Stimulated activated CD8-positive, alpha-beta memory T cell treated with anti-CD3 and anti-CD28 coated beads, Interleukin-4, amount 100 ng/mL, for 24 hours (primary cell): ENCODE results near the gene SLC22A23.
"Not testable (repeated sequence)": the region's sequence is repeated elsewhere in the genome, so short reads cannot be mapped to it uniquely, and the experiment has no call there.

Source experiments
- DNase-seq: peaks from one replicate; pipeline ENCODE4 v3.0.0-alpha.2; 2020; ENCODE audit warnings: low read depth

SLC22A23 gene

DNA sequence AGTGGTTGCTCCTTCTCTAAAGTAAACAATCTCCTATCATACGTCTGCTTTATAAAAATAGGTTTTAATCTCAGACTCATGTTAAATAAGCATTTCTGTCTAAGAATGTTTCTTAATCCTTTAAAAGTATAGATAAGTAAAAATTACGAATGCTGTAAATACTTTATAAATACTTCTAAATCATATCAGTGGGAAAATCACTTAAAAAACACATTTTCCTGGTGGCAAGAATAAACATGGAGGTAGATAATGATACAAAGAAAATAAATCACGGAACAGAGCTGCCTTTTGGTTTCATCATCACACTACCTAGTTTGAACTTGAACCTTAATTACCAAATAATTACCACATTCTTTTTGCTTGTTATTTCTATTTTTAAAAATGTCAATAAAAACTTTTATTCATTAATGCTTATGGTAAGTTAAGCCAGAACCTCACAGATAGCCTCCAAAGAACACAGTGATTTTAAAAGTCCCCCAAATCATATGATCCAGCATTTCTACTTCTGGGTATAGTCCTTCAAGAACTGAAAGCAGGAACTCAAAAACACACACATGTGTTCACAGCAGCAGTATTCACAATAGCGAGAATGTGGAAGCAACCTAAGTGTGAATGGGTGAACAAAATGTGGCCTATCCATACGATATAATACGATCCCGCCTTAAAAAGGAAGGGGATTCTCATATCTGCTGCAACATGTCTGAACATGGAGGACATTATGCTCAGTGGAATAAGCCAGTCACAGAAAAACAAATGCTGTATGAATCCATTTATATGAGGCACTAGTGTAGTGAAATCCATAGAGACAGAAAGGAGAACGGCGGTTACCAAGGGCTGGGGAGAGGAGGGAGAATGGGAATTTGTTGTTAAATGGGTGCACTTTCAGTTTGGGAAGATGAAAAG lies 72.4 kb downstream of the SLC22A23 start:
- DNase-seq, result no peak

DNA sequence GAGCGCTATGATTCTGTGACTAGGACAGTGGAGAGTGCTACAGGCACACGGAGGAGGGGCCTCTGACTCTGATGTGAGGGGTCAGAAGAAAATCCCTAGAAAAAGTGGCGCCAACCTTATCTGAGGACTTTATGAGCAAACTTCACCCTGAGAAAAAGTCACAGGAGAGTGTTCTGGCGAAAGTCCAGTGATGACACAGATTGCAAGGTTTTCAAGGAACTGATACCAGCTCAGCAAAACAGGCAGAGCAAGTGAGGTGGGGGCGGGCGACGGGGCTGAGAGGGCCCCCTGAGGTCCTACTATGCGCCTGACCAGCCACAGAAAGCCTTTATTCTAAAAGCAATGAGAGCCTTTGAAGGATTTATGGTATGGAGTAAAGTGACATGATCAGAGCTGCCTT lies 73.3 kb downstream of the SLC22A23 start:
- DNase-seq, result no peak

DNA sequence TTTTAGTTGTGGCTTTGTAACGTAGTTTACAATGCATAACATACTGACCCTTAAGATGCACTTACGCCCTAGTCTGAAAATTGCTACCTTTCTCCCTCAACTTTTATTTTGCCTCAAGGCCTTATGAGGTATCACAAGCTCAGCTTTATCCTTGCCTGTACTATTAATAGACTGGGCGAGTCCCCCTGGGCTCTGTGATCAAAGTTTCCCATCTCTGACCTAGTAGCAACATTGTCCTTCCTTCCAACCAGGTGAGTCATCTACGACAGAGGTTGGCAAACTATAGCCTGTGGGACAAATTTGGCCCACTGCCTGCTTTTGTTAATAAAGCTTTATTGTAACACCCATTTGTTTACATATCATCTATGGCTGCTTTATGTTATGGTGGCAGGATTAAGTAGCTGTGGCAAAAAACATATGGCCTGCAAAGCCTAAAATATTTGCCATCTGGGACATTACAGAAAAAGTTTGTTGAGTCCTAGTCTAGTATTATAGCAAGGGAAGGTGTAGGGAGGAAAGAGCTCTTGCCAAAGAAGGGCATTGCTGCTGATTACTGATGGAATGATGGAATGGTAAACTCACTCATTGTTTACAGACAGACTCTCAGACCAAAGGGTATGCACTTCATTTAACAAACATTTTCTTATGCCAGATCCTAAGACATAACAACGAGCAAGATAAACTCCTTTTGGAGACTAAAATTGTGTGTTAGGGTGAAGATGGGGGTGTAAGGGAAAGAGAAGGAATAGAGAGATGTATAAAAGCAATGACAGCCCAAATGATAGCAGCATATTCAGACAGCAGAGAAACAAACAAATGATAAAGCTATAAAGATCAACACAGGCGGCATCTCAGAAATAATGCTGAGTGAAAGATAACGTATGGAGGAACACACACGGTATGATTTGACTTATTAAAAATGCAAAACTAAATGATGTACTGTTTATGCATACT lies 74.2 kb downstream of the SLC22A23 start:
- no peak for DNase-seq

DNA sequence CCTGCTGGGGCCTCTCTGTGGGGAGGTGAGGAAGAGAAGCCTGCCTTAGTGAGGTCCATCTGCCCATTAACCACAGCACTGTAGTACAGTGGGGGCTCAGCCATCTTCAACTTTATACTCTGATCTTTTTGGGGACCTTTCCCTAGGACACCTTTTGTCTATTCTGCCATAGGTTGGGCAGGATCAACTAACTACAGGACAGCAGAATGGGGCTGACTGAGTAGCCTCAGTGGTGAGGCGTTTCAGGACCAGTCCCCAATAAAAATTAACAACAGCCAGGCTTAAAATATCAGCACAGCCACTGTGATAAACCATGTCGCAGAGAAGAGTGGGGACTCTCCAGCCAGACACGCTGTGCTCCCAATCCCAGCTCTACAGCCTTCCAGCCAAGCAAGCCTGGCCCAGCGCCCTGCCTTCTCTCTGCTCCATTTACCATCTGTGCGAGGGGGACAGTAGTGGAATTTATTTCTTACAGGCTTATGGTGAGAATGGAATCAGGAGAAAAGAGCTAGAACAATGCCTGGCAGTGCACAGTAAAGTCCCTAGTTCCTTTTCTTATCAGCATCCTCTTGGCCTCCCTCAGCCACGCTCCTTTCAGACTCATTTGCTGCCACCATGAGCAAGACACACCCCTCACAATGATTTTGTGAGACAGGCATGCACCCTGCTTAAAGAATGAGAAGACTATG lies 75.5 kb downstream of the SLC22A23 start:
- no peak for DNase-seq

DNA sequence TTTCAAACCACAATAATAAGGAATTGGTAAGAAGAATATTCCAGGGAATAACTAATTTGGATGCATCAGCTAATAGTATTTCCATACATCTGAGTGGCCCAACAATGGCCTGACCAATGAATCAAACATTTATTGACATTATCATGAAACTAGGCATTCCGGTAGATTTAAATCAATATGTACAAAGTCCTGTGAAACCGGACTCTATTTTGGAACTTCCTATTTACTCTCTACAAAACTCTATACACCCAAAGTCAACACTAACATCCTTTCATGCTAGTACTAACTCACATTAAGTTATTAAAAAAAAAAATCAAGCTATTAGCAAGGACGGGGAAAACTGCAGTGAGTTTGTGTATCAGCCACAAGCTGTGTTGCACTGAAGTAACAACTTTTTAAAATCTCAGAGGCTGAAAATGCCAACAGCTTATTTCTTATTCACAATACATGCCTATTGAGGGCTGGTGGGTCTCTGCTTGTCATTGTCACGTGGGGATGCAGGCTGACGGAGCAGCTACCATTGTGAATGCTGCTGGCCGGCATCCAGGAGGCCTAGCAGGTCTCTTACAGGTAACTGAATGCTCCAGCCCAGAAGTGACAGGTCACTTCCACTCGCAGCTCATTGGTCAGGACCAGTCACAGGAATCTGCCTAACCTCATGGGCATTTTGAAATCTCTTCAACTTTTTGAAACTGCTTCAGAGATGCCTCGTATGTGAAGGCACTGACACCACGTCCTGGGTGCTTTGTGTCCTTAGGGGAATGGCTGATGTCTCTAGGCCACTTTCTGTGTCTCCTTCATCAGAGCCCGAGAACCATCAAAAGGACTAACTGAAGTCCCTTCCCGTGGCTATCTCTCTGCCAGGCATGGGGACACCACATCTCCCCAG lies 76.3 kb downstream of the SLC22A23 start:
- no peak for DNase-seq

DNA sequence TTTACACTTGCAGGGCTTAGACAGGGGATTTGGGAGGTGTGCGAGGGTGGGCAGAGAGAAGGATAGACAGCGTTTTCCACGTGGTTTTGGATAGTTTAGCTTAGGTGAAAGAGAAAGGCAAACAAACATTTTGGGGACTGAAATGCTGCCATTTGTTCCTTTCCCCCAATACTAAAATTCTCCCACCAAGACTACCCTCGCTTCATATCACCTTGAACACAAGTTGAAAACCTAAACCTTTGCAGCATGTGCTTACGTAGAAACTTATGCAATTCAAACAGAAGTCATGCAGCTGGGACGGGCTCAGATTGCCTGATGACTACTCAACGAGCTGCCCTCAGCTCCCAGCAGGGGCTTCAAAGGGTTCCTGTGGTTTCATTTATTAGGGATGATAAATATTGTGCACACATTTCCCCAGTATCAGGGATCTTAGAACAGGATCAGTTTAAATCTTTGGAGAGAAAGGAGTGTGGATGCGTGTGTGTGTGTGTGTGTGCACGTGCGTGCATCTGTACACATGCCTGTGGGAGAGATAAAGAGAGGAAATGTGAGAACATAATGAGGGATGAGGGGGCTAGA lies 77.3 kb downstream of the SLC22A23 start:
- no peak for DNase-seq

DNA sequence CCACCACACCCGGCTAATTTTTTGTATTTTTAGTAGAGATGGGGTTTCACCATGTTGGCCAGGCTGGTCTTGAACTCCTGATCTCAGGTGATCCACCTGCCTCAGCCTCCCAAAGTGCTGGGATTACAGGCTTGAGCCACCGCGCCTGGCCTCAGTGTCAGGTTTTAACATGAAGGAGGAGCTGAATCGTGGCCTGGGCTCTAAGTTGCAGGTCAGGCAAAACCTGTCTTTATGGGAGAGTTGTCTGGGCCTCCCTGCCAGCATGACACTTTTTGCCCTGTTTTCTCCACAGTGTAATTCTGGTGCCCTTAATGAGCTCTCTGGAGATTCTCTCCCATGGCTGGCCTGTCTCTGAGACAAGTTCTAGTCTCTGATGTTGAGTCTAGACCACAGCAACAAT lies 78.0 kb downstream of the SLC22A23 start:
- DNase-seq, result not testable (repeated sequence)

DNA sequence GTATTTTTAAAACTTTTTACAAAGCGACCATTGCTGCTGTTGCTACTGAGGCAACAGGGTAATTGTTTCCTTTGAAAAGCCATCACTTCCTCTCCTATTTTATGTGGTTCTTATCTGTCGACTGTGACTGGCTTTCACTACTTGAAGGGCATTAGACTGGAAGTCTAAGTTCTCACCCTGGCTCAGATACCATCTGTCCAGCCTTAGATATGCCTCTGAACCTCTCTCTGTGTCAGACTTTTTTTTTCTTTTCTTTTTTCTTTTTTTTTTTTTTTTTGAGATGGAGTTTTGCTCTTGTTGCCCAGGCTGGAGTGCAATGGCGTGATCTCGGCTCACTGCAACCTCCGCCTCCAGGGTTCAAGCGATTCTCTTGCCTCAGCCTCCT lies 78.5 kb downstream of the SLC22A23 start:
- not testable (repeated sequence) for DNase-seq

DNA sequence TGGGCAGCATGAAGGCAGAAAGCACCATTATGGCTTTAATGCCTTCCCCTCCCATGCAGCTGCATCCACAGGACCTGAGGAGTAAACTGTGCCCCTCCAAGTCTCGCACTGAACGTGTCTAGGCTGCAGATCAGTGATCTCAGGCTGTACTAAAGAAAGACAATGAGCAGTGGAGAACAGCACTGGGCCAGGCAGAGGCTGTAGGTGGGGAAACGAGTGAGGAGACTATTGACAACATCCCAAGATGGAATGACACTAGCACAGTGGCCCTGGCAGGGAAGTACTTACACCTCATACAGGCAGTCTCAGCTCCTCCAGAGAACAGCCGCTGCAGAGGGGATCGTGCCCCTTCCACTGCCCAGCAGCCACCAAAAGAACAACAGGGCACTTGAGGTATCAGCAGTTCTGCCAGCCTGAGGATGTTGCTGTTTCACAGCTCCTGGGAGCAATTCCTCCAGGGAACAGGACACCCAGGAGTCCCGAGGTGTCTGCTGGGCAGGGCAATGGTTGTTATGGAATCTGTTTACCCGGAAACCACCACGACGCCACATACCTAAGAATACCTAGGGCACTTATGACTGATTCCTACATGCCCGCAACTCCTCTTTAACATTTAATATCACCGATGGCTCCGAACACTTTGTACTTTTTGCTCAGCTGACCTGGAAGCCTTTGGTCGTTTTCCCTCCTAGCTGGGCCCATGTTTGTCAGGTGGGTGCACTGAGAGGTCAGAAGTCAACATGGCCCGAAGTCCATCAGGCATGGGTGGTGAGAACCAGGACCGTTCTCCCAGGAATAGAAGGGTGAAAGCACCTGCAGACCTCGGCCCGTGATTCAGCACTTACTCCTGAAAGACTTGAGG lies 79.1 kb downstream of the SLC22A23 start:
- no peak for DNase-seq

DNA sequence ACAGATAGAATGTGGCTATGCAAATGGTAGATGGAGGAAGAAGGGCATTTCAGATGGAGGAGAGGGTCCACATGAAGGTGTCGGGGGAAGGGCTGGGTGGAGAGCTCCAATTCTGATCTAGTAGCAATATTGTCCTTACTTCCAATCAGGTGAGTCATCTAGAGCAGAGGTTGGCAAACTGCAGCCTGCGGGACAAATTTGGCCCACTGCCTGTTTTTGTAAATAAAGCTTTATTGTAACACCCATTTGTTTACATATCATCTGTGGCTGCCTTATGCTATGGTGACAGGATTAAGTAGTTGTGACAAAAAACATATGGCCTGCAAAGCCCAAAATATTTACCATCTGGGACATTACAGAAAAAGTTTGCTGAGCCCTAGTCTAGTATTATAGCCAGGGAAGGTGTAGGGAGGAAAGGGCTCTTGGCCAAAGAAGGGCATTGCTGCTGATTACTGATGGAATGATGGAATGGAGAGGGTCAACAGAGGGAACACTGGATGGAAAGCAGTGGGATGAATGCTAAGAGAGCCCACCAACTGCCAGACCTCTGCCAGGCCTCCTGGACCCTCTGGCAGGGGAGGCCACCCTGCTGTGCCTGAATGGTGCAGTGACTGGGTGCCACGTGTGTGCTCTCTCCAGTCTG lies 79.8 kb downstream of the SLC22A23 start:
- DNase-seq, result no peak

DNA sequence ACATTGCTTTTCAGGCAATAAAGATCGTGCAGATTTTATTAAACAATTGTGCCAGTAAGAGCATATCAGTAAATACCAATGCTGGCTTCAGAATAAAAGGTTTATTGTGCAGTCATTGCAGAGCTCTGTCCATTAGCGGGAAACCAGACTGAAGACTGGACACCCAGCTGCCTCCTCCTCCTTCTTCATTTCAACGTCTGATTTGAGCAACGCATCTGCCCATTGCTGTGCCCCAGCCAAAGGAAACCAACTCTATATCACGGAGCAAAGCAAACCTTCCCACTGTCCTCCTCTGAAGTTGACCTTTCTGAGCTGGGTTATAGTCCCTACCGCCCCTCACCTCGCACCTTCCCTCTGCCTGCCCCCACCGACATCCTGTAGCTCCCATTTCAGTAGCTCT lies 80.8 kb downstream of the SLC22A23 start:
- DNase-seq, result no peak

DNA sequence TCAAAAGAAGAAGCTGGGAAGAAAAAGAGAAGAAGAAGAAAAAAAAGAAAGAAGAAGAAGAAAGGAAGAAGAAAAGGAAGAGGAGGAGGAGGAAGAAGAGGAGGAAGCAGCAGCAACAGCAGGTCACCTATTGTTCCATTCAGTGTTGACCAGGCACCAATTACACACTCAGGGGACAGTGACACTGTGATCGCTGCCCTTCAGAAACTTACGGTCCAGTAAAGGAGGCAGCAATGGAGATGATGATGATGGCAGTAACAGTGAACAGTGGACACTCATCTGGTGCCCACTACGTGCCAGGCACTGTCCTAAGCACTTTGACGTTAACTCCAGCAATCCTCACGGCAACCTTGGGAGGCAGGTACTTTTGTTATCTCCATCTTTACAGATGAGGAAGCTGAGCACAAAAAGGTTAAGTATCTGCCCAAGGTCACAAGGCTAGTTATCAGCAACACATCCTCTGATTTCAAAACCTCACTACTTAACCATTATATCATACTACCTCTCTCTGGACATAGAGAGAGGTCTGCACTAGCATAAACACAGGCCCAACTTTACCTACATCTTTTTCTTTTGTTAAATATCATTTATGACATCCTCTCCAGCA lies 83.2 kb downstream of the SLC22A23 start:
- no peak for DNase-seq

DNA sequence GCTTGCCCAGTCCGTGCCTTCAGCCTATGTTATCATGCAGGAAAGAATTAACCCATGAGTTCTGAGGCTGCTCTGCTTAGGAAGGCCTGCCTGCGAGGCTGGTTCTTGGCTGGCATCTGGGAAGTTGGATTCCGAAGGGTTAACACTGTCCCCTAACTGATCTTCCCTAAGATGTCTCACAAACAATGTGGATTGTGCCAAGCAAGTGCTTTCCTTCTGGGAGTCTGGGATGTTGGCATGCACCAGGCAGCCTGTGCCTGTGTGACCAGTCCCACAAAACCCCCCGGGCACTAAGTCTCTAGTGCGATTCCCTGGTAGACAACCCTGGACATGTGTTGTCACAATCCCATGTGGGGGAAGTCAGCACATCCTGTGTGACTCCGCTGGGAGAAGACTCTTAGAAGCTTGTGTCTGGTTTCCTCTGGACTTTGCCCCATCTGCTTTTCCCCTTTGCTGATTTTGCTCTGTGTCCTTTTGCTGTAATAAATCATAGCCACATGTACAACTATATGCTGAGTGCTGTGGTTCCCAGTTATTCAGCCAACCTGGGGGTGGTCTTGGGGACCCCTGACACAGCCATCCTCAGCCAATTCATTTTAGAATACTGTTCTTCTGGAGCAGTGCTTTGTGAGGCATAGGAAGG lies 83.8 kb downstream of the SLC22A23 start:
- DNase-seq, result no peak

DNA sequence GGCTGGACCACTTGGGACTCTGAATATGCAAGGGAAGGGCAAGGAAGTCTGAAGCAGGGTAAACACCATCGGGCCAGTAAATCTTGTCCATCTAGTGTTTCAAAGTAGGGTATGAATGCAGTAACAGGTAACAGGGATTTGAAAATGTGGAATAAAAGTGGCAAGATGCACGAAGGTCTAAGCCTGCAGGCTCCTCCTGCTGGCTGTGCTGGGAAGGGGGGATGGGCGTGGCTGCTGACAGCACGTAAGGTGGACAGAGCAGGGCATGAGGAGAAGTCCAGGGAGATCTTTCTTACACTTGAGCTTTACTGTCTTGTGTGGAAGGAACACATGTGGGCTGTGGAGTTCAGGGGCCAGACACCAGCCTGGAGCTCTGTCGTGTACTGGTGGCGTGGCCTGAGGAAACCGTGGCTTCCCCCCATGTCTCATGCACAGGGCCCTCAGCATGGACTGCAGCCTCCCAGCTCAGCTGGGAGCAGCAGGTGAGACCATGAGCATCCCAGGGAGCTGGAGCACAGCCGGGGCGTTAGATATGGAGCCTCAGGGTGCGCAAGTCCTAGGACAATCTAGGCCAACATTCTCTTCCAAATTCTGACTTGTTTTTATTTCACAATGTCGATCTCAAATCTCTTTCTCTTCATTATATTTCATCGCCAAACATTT lies 84.5 kb downstream of the SLC22A23 start:
- DNase-seq, result no peak

DNA sequence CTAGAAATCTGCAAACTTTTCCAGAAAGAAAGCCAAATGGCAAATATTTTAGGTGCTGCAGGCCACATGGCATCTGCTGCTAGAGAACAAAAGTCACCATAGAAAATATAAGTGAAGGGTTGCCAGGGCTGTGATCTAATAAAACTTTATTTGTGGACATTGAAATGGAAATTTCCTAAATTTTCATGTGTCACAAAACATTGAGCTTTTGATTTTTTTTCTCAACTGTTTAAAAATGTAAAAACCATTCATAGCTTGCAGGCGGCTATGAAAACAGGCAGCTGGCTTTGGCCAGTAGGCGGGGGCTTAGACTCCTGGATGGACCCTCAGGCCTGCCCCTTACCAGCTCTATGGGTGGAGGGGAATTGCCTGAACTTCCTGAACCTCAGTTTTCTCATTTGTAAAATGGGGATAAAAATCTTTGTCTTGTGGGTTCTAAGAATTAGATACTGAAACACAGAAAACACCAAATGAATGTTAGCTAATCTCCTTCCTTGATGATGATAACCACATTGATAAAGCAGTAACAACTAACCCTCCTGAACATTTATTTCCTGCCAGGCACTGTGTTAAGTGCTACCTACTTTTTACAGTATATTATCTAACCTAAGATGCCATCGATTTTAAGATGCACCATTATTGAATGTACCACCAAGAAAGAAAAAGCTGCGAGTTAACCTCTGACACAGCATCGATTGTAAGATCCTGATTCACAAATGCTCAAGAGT lies 85.5 kb downstream of the SLC22A23 start:
- DNase-seq, result no peak

DNA sequence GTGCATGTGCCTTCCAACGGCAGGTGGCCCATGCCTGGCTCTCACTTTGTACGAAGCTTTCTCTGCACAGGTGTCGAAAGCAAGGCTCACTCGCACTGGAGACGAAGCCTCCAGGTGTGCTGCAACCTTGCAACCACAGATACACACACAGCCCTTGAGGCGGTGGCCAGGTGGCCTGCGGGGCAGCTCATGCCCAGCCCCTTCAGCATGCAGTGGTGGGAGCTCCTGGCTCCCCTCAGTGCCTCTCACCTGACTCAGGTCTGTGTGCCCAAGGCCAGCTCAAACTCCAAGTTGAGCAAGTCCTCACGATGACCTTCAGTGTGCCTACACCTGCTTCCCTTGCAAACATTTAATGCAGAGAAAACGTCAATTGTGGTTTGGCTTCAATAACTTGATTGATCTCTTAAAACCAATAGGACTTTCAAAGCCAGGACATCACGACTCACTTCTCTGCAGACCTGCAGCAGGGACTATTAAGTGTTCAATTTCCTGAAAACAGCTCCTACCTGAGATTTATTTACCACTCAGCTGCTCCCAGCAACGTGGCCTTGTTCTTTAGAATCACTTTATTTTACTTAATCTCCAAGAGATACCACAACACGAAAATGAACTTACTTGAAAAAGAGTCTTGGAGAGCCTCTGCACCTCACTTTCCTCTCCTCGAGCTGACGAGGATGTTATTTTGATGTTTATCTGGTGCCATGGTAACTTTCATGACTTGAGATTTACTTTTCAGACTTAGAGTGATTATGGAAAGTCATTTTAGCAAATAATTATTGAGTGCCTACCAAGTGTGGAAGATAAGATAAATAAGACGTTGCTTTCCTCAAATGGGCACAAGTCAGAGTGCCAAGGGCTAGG lies 86.3 kb downstream of the SLC22A23 start:
- DNase-seq, result no peak
